ENCODE data around the gene GRSF1.
A peak's percentile ranks its signal among the peaks of the same experiment; 100 is the strongest.
"Not testable (repeated sequence)": the region's sequence is repeated elsewhere in the genome, so short reads cannot be mapped to it uniquely, and the experiment has no call there.

Gene GRSF1

GRCh38 chr4:70849291-70849690 lies 9.6 kb upstream of the GRSF1 start:
- no peak overlapping the region for H3K4me3 ChIP-seq (ENCODE audit: low read depth, low read length)
- H3K9me3 ChIP-seq (ENCODE audit: severe bottlenecking): no peaks in the 10 kb centered on the region
- no peak overlapping the region for H3K27ac ChIP-seq
- TF ChIP-seq CTCF (IDR thresholded peaks at IDR 0.05; ENCODE audit: low read depth, low read length): no peak
- H3K27me3 ChIP-seq (ENCODE audit: insufficient read depth, low read depth, severe bottlenecking): no peaks in the 10 kb centered on the region
- DNase-seq: no peak
- no peaks in the 10 kb centered on the region for H3K36me3 ChIP-seq

DNA sequence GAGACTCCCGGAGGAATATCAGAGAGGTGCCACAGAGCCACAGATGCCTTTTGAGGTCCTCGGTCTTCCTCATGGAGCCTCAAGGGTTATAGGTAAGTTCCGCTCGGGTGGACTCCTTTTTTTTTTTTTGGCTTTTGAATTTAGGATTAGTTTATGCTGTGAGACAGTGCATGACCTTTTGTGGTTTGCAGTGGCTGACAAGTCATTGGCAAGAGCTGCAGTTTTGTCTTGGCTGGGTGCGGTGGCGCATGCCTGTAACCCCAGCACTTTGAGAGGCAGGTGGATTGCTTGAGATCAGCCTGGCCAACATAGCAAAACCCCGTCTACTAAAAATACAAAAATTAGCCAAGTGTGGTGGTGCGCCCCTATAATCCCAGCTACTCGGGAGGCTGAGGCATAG lies 4.5 kb upstream of the GRSF1 start:
- Histone ChIP-seq H3K27ac (0 out of 2 replicates have a peak overlapping the region, but pooled peaks have one; percentile 36), H3K36me3 (no peaks in the 10 kb centered on the region), H3K27me3 (ENCODE audit: insufficient read depth, low read depth, severe bottlenecking) (no peaks in the 10 kb centered on the region), H3K9me3 (ENCODE audit: severe bottlenecking) (no peaks in the 10 kb centered on the region), H3K4me3 (ENCODE audit: low read depth, low read length) (no peak overlapping the region)
- TF ChIP-seq CTCF (IDR thresholded peaks at IDR 0.05; ENCODE audit: low read depth, low read length): no peak
- DNase-seq: no peak

- H3K27ac ChIP-seq: no peak overlapping the region
- TF ChIP-seq CTCF (IDR thresholded peaks at IDR 0.05; ENCODE audit: low read depth, low read length): no peak
- no peak for DNase-seq
- no peaks in the 10 kb centered on the region for H3K36me3 ChIP-seq
- no peak overlapping the region for H3K4me3 ChIP-seq (ENCODE audit: low read depth, low read length)
- no peaks in the 10 kb centered on the region for H3K9me3 ChIP-seq (ENCODE audit: severe bottlenecking)
- H3K27me3 ChIP-seq (ENCODE audit: insufficient read depth, low read depth, severe bottlenecking): no peaks in the 10 kb centered on the region
Observed at GRCh38 chr4:70842761-70843435, 3.2 kb upstream of the GRSF1 start.

DNA sequence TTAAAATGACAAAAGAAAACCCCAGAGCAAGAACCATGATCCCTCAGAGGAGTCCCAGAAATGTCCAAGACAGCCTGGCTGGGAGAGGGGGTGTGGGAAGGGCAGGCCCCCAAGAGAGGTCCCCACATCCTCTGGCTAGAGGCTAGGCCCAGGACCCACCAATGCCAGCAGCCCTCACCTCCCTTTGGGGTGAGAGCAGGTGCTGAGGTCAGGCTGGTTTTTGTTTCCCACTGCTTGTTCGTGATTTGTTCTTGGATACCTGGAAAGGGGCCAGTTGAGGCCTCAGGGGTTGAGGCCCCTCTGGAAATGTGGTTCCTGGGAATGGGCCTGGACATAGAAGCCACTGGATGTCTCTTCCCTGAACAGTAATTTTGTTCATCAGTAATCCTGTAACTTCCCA lies 2.3 kb upstream of the GRSF1 start:
- no peaks in the 10 kb centered on the region for H3K9me3 ChIP-seq (ENCODE audit: severe bottlenecking)
- TF ChIP-seq CTCF (IDR thresholded peaks at IDR 0.05; ENCODE audit: low read depth, low read length): no peak
- no peak overlapping the region for H3K27ac ChIP-seq
- H3K36me3 ChIP-seq: no peaks in the 10 kb centered on the region
- no peaks in the 10 kb centered on the region for H3K27me3 ChIP-seq (ENCODE audit: insufficient read depth, low read depth, severe bottlenecking)
- DNase-seq: no peak
- no peak overlapping the region for H3K4me3 ChIP-seq (ENCODE audit: low read depth, low read length)

GRCh38 chr4:70841211-70841610 lies 1.5 kb upstream of the GRSF1 start:
- no peak overlapping the region for H3K27ac ChIP-seq

DNA sequence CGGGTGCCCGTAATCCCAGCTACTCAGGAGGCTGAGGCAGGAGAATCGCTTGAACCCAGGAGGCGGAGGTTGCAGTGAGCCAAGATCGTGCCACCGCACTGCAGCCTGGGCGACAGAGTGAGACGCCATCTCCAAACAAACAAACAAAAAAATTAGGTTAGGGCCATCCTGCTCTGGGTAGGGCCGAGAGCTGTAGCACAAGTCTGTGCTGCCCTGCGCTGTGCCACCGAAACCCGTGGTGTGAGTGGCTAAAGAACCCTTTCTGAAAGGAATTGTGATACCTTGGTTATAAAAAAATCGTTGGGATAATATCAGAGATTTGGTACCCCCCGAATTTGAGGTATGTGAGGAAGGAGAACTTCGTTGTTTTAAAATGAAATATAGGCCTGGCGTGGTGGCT lies 941 bp upstream of the GRSF1 start:
- H3K4me3 ChIP-seq (ENCODE audit: low read depth, low read length); H3K9me3 ChIP-seq (ENCODE audit: severe bottlenecking); DNase-seq; H3K36me3 ChIP-seq; H3K27ac ChIP-seq; H3K27me3 ChIP-seq (ENCODE audit: insufficient read depth, low read depth, severe bottlenecking): not testable (repeated sequence)

More at GRCh38 chr4:70841211-70841610, 1.5 kb upstream of the GRSF1 start:
- DNase-seq: no peak
- no peak overlapping the region for H3K4me3 ChIP-seq (ENCODE audit: low read depth, low read length)
- H3K9me3 ChIP-seq (ENCODE audit: severe bottlenecking): no peaks in the 10 kb centered on the region
- H3K27me3 ChIP-seq (ENCODE audit: insufficient read depth, low read depth, severe bottlenecking): no peaks in the 10 kb centered on the region
- TF ChIP-seq CTCF (IDR thresholded peaks at IDR 0.05; ENCODE audit: low read depth, low read length): no peak
- 0 out of 2 replicates have a peak, but pooled peaks cover under 1% of the 10 kb centered on the region for H3K36me3 ChIP-seq

DNA sequence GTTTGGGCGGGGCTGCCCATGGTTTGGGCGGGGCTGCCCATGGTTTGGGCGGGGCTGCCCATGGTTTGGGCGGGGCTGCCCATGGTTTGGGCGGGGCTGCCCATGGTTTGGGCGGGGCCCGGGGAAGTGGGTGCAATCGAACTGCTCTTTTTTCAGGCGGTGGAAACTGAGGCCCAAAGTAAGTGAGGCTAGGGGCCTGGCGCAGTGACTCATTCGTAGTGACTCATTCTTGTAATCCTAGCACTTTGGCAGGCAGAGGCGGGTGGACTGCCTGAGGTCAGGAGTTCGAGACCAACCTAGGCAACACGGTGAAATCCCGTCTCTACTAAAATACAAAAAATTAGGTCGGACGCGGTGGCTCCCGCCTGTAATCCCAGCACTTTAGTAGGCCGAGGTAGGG lies 447 bp upstream of the GRSF1 start:
- not testable (repeated sequence) for H3K27me3 ChIP-seq (ENCODE audit: insufficient read depth, low read depth, severe bottlenecking); H3K27ac ChIP-seq; H3K9me3 ChIP-seq (ENCODE audit: severe bottlenecking); H3K36me3 ChIP-seq; H3K4me3 ChIP-seq (ENCODE audit: low read depth, low read length)
- DNase-seq: peak; percentile 19
